ENCODE data around the gene CABP2.

GRCh38 chr11:67572305-67572704, 49.1 kb upstream of the CABP2 start:
- TF ChIP-seq CTCF (IDR thresholded peaks at IDR 0.05; ENCODE audit: borderline replicate concordance, extremely low read depth, low read length, poor library complexity, severe bottlenecking) (no peak), EZH2 (IDR thresholded peaks at IDR 0.05; ENCODE audit: borderline replicate concordance, low read depth, low read length, severe bottlenecking) (no peak)

Data from DND-41 (cell line).